Brain microvascular endothelial cell (primary cell): ENCODE results near the gene BCKDHB.
A peak's percentile ranks its signal among the peaks of the same experiment; 100 is the strongest.

Experiments
- DNase-seq: peaks from one replicate; pipeline ENCODE4 v3.0.0-alpha.2; 2020
- H3K27ac ChIP-seq: fragments of 250-450 bp; sonication (Bioruptor Pico); 2 replicates; pipeline ENCODE4 v1.5.1; 2020; ENCODE audit warnings: mild to moderate bottlenecking, moderate library complexity
- H3K27me3 ChIP-seq: fragments of 250-450 bp; sonication (Bioruptor Pico); replicated peaks from 2 replicates; pipeline ENCODE4 v1.5.1; 2020; ENCODE audit warnings: mild to moderate bottlenecking
- H3K36me3 ChIP-seq: fragments of 250-450 bp; sonication (Bioruptor Pico); replicated peaks from 2 replicates; pipeline ENCODE4 v1.5.1; 2020; ENCODE audit warnings: mild to moderate bottlenecking
- H3K4me3 ChIP-seq: 2 replicates; pipeline ENCODE4 v1.5.1; 2011; ENCODE audit warnings: low read depth, mild to moderate bottlenecking, control low read depth, low read length, moderate library complexity
- CTCF ChIP-seq: IDR thresholded peaks from 2 replicates; pipeline ENCODE4 v1.5.1; 2011; ENCODE audit warnings: low read depth, mild to moderate bottlenecking, moderate library complexity, low read length, control low read depth, inconsistent platforms; ENCODE audit errors: missing control alignments
- in situ Hi-C: cut with HindIII; loops from 2 replicates; pipeline ENCODE4 v1.10.0; 2017; ENCODE audit warnings: low sequenced_read_pairs, low pct_ligation_motif_present

The BCKDHB gene

GRCh38 chr6:80302716-80303115 is 196.2 kb downstream of the BCKDHB start:
- in situ Hi-C loops, result no loop called here
- no peak for DNase-seq
- Histone ChIP-seq H3K36me3 (no peaks in the 10 kb centered on the region), H3K27ac (no peak overlapping the region), H3K4me3 (no peak overlapping the region), H3K27me3 (no peaks in the 10 kb centered on the region)
- no peak for TF ChIP-seq CTCF

DNA sequence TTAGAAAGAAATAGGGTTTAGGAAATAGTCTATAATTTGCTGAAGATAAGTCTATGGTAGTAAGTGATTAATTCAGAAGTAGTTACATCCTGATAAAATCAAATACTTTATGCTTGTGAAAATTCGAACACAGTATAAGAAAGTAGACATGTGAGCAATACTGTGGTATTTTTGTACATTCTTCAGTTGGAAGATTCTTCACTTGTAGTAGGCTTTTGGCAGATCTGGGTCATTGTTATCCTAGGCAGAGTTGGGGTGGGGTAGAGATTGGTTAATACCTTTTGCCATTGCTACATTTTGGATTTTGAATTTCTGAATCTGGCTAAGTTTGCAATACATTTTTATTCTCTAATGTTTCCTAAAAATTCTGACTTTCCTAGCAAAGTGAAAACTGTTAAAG is 197.5 kb downstream of the BCKDHB start:
- in situ Hi-C loops, result no loop called here
- Histone ChIP-seq H3K4me3 (no peak overlapping the region), H3K27ac (no peak overlapping the region), H3K36me3 (no peaks in the 10 kb centered on the region), H3K27me3 (no peaks in the 10 kb centered on the region)
- DNase-seq, result no peak
- no peak for TF ChIP-seq CTCF

- in situ Hi-C loops, result no loop called here
- no peak overlapping the region for H3K27ac ChIP-seq
- no peaks in the 10 kb centered on the region for H3K27me3 ChIP-seq
- no peak for DNase-seq
- H3K4me3 ChIP-seq, result no peak overlapping the region
- no peak for TF ChIP-seq CTCF
- H3K36me3 ChIP-seq, result no peaks in the 10 kb centered on the region
Observed at GRCh38 chr6:80314531-80314930, 208.1 kb downstream of the BCKDHB start.

GRCh38 chr6:80316686-80317231 is 210.3 kb downstream of the BCKDHB start:
- TF ChIP-seq CTCF, result peak; percentile 33
- no peak overlapping the region for H3K27ac ChIP-seq
- H3K4me3 ChIP-seq, result no peak overlapping the region
- H3K27me3 ChIP-seq, result no peaks in the 10 kb centered on the region
- no peak for DNase-seq
- H3K36me3 ChIP-seq, result no peaks in the 10 kb centered on the region
- in situ Hi-C loops, result no loop called here

- DNase-seq, result no peak
- Histone ChIP-seq H3K36me3 (no peaks in the 10 kb centered on the region), H3K27ac (no peak overlapping the region), H3K4me3 (no peak overlapping the region), H3K27me3 (no peaks in the 10 kb centered on the region)
- in situ Hi-C loops, result no loop called here
- TF ChIP-seq CTCF, result no peak
Observed at GRCh38 chr6:80319196-80319595, 212.7 kb downstream of the BCKDHB start.

- no peak for TF ChIP-seq CTCF
- no peak for DNase-seq
- Histone ChIP-seq H3K27ac (no peak overlapping the region), H3K27me3 (no peaks in the 10 kb centered on the region), H3K36me3 (no peaks in the 10 kb centered on the region), H3K4me3 (no peak overlapping the region)
- in situ Hi-C loops, result no loop called here
Observed at GRCh38 chr6:80321011-80321410, 214.5 kb downstream of the BCKDHB start.
